NCI-H510A (cell line): ENCODE measurements around the gene SEC24A.
A peak's percentile ranks its signal among the peaks of the same experiment; 100 is the strongest.
"Not testable (repeated sequence)": the region's sequence is repeated elsewhere in the genome, so short reads cannot be mapped to it uniquely, and the experiment has no call there.

Source experiments
- DNase-seq: peaks from one replicate; lab custom pipeline; 2025; lab: John Stamatoyannopoulos, UW

SEC24A gene

GRCh38 chr5:134749415-134749814, 100.8 kb downstream of the SEC24A start:
- DNase-seq = no peak

- DNase-seq = no peak
Measured at GRCh38 chr5:134758176-134758503, 109.6 kb downstream of the SEC24A start.

- peak; percentile 87 for DNase-seq
Measured at GRCh38 chr5:134758504-134759341, 110.1 kb downstream of the SEC24A start, which contains the start of gene DDX46. Gene DDX46 (plus strand): TSS chr5:134758779. CDS start chr5:134758939, 160 bp downstream.

GRCh38 chr5:134767528-134768291, 119.1 kb downstream of the SEC24A start:
- DNase-seq = not testable (repeated sequence)

GRCh38 chr5:134769206-134769605, 120.6 kb downstream of the SEC24A start:
- DNase-seq = no peak

- no peak for DNase-seq
Measured at GRCh38 chr5:134772461-134773125, 124.0 kb downstream of the SEC24A start.

GRCh38 chr5:134777366-134777765, 128.8 kb downstream of the SEC24A start:
- DNase-seq = no peak
